G401.6 (cell line): ENCODE measurements around the gene KRTAP2-3.
"Not testable (repeated sequence)": the region's sequence is repeated elsewhere in the genome, so short reads cannot be mapped to it uniquely, and the experiment has no call there.

Experiments
- FAIRE-seq: peaks from 2 replicates; lab custom pipeline; 2012; peaks lifted over from hg19 to GRCh38; lab: Jason Lieb, UNC

Gene KRTAP2-3, protein sequence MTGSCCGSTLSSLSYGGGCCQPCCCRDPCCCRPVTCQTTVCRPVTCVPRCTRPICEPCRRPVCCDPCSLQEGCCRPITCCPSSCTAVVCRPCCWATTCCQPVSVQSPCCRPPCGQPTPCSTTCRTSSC

GRCh38 chr17:41060052-41060604 lies at the start of gene KRTAP2-3:
Gene KRTAP2-3 (minus strand): TSS chr17:41060114. CDS start chr17:41060050, 64 bp downstream.
- peak; percentile 82 for FAIRE-seq

DNA sequence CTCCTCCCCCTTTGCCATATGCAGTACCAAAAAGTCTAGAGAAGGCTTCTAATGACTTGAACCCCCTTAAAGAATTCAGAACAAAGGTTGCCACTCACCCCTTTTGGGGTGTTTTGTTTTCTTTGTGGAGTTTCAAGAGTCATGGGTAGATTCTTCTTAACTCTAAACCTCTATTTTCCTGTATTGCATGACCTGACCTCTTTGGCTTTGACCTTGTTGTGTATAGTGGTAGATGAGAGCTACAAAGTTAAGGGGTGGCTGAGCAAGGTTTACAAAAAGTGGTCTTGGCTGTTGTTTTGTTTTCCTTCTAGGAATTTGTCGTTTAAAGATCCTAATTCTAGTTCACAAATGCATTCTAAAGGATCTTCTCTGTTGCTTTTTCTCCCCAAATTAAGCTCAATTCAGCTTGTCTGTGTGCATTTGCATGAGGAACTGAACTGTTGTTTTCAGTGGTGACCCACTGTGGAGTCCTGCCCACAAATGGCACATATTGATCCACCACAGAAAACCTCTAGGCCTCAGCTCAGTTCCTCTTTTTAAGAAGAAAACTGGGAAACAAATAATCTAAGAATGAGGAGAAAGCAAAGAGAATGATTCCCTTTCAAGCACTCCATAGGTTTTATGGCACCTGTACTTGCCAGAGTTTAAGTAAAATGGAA lies 48.9 kb upstream of the KRTAP2-3 start:
- FAIRE-seq, result not testable (repeated sequence)

- FAIRE-seq, result no peak
These were observed 48.1 kb upstream of the KRTAP2-3 start for GRCh38 chr17:41107941-41108450.

DNA sequence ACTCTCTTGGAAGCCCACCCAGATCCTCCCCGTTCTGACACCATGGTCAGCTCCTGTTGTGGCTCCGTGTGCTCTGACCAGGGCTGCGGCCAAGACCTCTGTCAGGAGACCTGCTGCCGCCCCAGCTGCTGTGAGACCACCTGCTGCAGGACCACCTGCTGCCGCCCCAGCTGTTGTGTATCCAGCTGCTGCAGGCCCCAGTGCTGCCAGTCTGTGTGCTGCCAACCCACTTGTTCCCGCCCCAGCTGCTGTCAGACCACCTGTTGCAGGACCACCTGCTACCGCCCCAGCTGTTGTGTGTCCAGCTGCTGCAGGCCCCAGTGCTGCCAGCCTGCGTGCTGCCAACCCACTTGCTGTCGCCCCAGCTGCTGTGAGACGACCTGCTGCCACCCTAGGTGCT lies 45.4 kb upstream of the KRTAP2-3 start, which contains the start of gene KRTAP4-9:
Gene KRTAP4-9 (plus strand): TSS at position 43 of the 400 bp plus-strand sequence. CDS start 0 bp downstream, at position 43.
- FAIRE-seq, result not testable (repeated sequence)

DNA sequence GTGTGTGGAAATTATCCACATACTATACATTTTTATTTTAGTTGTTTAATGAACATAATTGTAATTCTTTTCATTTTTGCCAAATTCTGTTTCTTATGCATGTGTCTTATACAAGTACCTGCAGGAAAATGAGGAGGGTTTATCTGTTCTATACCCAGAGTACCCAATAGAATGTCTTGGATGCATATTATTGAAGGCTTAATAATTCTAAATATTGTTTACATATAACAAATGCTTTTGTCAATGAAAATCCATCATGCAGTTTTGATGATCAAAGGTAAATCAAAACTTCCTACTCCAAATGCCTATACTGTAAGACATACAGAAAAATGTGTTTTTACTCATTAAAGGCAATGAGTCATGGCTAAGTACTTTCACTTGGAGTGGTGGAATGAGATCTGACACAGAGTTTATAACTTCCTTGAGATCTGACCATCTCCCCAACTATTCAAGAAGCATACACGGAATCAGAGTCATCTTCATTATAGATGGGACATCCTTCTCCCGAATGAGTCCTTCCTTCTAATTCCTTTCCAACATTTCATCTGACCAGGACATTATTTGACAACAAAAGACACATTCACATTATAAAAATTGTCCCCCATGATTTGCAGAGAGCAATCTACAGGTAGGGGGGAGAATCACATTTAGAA lies 44.6 kb upstream of the KRTAP2-3 start:
- peak; percentile 95 for FAIRE-seq

GRCh38 chr17:41103896-41104295 lies 44.0 kb upstream of the KRTAP2-3 start:
- no peak for FAIRE-seq

GRCh38 chr17:41101586-41102259 lies 41.8 kb upstream of the KRTAP2-3 start, which contains the start of gene KRTAP4-16:
Gene KRTAP4-16 (minus strand): TSS chr17:41102209. CDS start chr17:41102209, 0 bp downstream.
- no peak for FAIRE-seq

DNA sequence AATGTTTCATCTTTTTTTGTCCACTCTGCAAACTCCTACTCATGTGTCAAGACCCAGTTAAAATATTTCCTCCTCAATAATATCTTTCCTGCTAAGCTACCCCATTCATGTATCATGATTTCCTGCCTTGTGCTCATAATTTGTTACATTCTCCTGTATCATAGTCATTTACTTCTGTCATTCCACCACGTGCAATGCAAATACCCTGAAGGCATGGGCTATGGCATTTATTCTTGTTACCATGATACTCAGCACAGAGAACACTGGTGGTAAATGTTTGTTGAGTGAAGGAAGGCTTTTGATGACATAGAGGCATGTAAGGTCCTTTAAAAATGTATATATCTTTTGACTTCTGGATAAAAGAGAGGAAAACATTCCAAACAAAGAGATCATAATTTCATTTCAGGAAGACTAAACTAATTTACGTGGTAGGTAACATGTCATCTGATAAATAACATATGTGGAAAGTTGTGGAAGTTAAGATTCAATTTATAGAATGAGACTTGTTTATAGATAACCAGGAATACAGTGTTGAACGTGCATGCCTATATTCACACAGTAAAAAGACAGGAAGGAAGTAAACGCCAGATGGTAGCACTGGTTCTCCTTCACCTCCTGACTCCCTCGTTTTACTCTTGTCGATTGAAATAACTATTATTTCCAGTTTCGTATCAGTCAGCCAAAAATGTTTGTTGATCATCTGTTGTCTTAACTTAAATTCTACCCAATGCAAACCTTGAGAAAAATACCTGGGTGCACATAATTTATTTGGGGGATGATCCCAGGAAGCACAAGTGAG lies 40.0 kb upstream of the KRTAP2-3 start:
- FAIRE-seq, result not testable (repeated sequence)

DNA sequence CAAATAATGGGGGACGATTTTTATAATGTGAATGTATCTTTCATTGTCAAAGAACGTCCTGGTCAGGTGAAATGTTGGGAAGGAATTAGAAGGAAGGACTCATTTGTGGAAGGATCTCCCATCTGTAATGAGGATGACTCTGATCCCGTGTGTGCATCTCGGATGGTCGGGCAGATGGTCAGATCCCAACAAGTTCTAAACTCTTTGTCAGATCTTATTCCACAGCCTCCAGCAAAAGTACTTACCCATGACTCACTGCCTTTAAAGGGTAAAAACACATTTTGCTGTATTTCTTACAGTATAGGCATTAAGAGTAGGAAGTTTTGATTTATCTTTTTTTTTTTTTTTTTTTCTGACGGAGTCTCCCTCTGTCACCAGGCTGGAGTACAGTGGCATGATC lies 38.6 kb upstream of the KRTAP2-3 start:
- FAIRE-seq, result no peak

- peak; percentile 36 for FAIRE-seq
These were observed 38.1 kb upstream of the KRTAP2-3 start, which contains the start of gene KRTAP4-8 for GRCh38 chr17:41098042-41098441. Gene KRTAP4-8 (minus strand): TSS chr17:41098142. CDS start chr17:41098084, 58 bp downstream.

GRCh38 chr17:41096055-41096454 lies 36.1 kb upstream of the KRTAP2-3 start:
- FAIRE-seq, result no peak

DNA sequence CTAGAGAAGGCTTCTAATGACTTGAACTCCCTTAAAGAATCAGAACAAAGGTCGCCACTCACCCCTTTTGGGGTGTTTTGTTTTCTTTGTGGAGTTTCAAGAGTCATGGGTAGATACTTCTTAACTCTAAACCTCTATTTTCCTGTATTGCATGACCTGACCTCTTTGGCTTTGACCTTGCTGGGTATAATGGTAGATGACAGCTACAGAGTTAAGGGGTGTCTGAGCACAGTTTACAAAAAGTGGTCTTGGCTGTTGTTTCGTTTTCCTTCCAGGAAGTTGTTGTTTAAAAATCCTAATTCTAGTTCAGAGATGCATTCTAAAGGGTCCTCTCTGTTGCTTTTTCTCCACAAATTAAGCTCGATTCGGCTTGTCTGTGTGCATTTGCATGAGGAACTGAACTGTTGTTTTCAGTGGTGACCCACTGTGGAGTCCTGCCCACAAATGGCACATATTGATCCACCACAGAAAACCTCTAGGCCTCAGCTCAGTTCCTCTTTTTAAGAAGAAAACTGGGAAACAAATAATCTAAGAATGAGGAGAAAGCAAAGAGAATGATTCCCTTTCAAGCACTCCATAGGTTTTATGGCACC lies 28.9 kb upstream of the KRTAP2-3 start:
- not testable (repeated sequence) for FAIRE-seq

GRCh38 chr17:41084100-41084856 lies 24.4 kb upstream of the KRTAP2-3 start, which contains the start of gene KRTAP4-7:
Gene KRTAP4-7 (plus strand): TSS chr17:41084150. CDS start chr17:41084207, 57 bp downstream.
- FAIRE-seq, result not testable (repeated sequence)

DNA sequence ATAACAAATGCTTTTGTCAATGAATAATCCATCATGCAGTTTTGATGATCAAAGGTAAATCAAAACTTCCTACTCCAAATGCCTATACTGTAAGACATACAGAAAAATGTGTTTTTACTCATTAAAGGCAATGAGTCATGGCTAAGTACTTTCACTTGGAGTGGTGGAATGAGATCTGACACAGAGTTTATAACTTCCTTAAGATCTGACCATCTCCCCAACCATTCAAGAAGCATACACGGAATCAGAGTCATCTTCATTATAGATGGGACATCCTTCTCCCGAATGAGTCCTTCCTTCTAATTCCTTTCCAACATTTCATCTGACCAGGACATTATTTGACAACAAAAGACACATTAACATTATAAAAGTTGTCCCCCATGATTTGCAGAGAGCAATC lies 23.5 kb upstream of the KRTAP2-3 start:
- FAIRE-seq, result not testable (repeated sequence)

- no peak for FAIRE-seq
These were observed 22.7 kb upstream of the KRTAP2-3 start for GRCh38 chr17:41082626-41083025.

DNA sequence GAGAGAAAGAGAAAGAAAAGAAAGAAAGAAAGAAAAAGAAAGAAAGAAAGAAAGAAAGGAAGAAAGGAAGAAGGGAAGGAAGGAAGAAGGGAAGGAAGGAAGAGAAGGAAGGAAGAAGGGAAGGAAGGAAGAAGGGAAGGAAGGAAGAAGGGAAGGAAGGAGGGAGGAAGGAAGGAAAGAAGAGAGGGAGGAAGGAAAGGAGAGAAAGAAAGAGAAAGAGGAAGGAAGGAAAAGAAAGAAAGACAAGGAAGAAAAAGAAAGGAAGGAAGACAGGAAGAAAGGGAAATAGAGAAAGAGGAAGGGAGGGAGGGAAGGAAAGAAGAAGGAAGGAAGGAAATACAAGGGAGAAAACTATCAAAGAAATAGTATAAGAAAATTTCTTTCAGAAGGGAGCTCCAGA lies 16.9 kb upstream of the KRTAP2-3 start:
- no peak for FAIRE-seq

- FAIRE-seq, result no peak
These were observed 13.8 kb upstream of the KRTAP2-3 start for GRCh38 chr17:41073676-41074075.

GRCh38 chr17:41071606-41072360 lies 11.9 kb upstream of the KRTAP2-3 start:
- FAIRE-seq, result no peak

GRCh38 chr17:41069031-41069430 lies 9.1 kb upstream of the KRTAP2-3 start:
- no peak for FAIRE-seq
